Measurements from ENCODE around the gene ACVR1B.

Gene ACVR1B

DNA sequence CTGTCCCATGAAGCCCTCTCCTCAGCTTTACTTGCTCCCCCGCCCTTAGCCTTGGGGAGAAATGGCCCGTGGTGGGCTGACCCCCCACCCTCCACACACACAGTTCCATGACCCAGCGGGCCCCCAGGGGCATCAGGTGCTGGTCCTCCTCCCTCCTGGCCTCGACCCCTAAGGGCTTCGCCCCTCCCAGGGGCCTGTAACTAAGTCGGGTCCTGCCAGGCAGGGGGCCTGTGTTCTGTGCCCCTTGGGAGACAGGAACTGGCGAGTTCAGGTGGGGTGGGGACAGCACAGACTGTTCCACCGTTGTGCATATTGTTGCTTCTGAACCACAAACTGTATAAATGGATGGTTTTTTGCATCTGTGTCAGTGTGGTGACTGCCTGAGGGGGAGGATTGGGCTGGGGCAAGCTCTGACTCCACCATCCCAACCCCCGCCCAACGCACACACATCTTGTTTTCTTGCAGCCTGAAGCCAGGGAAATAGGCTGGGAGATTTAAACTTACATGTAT, 64.1 kb downstream of the ACVR1B start:
- no peak for FAIRE-seq
- no peak for DNase-seq (ENCODE audit: insufficient read length, low spot score)

DNA sequence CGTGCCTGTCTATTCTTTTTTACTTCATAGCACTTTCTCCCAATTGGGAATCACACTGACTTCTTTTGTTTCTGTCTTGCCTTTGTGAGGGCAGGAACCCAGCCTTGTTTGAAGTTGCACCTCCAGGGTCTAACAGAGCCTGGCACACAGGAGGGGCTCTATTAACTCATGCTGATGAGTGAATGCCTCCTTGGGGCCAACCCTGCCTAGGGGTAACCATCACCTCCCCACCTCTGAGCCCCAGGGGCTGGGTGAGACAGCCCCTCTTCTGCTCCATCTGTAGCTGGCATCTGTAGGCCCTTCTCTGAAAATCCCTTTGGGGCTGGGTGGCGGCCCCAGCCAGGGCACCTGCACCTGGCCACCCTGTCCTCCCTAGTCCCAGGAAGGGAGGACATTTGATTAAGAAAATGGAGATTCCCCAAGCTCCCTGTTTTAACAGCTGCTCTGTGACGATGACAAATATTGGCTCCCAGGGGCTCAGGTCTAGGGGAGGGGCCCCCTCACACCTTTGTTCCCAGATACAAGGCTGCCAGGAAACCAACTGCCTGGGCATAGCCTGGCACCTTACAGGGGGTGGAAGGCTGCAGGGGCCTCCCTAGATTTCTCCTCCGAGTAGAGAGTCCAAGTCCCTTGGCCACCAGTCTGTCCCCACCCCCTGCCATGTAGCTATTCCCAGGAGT, 67.1 kb downstream of the ACVR1B start:
- no peak for FAIRE-seq
- DNase-seq (ENCODE audit: insufficient read length, low spot score): no peak

DNA sequence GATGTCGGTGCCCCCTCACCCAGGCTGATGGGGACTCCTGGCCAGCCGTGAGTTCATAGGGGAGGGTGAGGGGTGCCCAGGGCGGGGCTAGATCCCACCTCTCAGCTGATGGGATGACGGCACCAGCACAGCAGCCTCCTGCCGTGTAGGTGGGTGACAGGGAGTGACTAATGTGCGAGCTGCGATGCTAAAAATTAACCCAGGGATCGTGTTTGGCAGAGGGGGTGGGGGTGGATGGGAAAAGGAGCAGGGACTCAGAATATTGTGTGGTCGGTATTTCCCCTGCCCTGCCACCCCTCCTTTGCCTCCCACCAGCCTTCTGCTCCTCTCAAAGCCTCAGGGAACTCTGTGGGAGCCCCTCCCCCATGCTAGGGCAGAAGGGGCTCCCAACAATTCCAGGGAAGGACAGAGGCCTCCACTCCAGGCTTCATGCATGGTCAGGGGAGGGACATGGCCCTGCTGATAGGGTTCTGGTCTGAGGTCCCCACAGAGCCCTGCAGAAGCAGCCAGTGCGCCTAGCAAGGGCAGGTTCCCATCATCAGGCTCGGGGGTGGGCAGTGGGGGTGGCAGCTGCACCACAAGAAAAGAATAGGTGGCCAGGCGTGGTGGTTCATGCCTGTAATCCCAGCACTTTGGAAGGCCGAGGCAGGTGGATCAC, 67.7 kb downstream of the ACVR1B start:
- FAIRE-seq (no peak), DNase-seq (ENCODE audit: insufficient read length, low spot score) (no peak)

DNA sequence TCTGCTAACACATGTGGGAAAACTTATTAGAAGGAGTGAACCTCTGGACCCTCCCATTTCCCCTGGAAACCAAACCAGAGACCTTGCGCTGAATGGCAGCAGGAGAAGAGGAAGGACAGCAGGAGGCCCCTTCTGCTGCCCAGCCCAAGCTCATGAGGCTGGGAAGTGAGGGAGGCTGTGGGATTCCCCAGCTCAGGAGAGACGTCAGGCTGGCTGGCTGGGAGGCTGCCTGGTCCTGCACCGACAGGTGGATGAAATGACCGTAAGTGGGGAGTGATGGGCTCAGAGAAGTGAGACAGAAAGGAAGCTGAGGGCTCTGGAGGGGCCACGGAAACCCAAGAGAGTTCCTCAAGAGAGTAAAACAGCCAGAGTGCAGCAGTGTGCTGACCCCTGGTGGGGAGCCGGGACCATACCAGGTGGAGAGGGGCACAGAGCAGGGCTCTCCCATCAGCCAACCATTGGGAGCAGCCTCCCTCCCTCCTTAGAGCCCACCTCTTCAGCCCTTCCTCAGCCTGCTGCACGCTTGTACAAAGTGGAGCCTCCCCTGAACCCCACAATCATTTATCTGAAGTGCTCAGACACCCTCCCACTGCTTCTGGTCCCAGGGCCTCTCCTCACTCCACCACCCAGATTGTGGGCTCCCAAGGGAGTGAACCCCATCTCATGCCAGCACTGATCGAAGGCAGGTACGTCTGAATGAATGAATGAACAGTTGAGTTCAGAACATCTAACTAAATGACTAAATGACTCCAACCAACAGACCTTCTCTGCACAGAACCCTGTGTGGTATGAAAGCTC, 69.2 kb downstream of the ACVR1B start:
- FAIRE-seq (no peak), DNase-seq (ENCODE audit: insufficient read length, low spot score) (peak; percentile 79)

DNA sequence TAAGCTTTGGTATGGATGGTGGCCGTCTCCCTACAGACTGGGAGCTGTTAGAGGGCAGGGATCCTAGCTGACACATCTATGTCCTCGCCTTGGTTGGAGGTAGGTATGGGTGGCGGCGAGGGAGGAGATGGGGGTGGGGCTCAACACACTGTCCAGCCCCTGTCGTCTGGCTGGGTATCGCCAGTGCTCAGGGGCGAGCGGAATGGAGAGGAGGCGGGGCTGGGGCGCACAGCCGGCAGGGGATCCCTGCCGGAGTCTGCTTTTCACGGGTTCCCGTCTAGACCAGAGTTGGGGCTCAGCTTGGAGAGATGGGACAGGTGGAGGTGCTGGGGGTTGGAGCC, 71.3 kb downstream of the ACVR1B start:
- FAIRE-seq: no peak
- DNase-seq (ENCODE audit: insufficient read length, low spot score): no peak

DNA sequence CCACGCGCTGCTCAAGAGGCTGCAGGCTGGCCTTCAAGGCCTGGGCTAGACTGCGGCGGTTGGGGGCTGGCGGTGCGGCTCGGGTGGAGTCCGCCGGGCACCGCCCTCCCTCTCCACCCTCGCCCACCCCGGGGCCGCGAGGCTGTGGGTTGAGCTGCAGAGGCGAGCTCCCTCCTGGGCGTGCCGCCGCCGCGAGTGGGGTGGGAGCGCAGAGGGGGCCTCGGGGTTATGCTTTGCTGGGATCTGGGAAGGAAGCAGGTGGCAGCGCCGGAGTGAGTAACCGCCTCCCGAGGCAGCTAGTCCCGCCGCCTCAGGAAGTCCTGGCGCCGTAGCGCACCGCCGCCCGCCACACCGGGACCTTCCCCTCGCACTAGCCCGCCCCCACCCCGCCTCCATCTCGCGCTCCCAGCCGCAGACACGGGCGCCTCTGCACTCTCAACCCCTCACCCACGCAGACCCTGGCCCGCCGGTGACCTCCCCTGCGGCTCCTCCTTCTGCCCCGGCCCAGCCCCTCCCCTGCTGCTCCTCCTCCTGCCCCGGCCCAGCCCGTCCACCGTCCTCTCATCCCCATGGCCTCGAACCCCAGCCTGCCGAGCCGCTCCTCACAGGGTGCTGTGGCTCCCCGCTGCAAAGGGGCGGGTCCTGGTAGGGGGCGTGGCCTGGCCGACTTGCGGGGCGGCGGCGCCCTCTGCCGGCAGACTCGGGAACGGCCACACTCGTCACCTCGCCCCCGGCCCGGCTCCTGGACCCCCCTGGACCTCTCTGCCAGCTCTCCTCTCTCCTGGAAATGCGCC, 71.9 kb downstream of the ACVR1B start:
- DNase-seq (ENCODE audit: insufficient read length, low spot score): peak; percentile 85
- peak; percentile 76 for FAIRE-seq

DNA sequence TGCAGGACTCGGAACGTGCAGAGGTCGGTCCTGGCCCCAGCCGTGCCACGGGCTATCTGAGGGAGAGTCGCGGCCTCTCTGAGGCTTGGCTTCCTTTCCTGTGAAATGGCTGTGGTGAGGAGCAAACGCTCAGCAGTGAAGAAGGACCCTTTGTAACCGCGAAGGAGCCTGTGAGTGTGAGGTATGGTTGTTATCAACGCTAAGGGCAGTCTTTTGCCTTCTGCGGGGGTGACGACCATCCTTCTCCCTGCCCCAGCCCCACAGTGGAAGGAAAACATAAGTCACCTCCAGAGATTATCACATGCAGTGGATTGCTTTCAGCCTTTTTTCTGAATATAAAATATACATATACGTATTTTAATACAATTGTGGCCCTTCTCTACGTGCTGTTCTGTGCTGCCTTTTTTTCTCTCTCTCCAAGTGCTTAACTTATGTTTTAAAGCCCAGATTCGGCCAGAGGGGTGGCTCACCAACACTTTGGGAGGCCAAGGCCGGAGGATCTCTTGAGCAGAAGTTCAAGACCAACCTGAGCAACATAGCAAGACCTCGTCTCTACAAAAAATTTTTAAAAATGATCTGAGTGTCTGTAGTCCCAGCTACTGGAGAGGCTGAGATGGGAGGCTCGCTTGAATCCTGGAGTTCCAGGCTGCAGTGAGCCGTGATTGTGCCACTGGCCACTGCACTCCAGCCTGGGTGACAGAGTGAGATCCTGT, 72.6 kb downstream of the ACVR1B start:
- DNase-seq (ENCODE audit: insufficient read length, low spot score) (no peak), FAIRE-seq (no peak)

DNA sequence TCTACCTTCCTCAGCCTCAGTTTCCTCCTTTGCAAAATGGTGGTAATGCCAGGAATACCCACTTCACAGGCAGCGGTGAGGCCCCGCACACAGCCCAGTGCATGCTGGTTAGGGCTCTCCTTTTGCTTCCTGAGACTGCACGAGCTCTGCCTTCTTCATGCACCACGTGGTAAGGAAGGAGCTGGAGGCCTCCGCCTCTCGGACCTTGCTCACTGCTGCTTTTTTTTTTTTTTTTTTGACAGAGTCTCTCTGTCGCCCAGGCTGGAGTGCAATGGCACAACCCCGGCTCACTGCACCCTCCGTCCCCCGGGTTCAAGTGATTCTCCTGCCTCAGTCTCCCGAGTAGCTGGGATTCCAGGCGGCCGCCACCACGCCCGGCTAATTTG, 73.3 kb downstream of the ACVR1B start:
- FAIRE-seq (no peak), DNase-seq (ENCODE audit: insufficient read length, low spot score) (no peak)

DNA sequence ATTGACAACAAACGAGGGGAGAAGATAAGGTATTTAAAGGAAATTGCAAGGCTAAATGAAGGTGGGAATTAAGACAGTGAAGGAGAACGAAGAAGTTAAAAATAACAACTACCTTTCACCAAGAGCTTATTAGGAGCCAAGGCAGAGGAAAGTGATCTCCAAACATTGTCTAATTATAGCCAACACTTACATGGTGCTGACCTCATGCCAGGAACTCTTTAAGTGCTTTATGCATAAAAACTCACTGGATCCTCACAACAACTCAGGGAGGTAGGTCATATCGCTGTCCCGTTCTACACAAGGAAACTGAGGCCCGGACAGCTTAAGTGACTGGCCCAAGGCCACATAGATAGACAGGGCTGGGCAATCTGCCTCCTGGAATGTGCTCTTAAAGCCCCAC, 74.8 kb downstream of the ACVR1B start:
- FAIRE-seq: no peak

DNA sequence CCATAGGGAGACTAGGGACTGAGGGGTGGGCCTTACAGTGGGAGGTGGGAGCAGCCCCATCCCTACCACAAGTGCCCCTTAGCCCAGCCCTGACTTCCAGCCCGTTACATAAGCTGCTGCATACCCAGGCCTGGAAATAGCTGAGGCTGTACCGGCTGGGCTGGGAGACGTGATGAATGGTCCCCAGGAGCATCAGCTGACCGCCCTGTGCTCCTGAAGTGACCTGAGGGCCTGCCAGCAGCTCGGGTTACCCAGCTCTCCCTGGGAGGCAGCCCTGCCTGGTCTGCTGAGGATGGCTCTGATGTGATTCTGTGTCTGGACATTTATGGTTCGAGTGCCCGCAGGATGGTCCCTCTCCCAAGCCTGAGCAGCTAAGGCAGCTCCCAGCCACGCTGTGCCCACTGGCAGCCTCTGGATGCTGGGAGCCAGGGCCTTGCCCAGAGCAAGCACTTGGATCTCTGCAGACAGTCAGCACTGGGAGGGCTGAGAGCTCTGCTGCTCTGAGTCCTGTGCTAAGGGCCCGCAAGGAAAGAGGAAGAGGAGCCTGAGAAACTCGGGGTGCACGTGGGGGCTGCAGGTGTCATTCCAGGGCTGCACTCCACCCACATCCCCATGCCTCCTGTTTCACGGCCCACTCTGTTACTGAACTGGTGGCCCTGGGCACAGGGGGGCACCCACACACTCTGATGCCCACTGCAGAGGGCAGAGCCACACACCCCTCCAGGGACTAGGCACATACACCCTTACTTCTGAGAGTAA, 75.8 kb downstream of the ACVR1B start:
- FAIRE-seq: no peak
- no peak for DNase-seq (ENCODE audit: insufficient read length, low spot score)

More for the DNA sequence above, 74.8 kb downstream of the ACVR1B start:
- DNase-seq (ENCODE audit: insufficient read length, low spot score): no peak

DNA sequence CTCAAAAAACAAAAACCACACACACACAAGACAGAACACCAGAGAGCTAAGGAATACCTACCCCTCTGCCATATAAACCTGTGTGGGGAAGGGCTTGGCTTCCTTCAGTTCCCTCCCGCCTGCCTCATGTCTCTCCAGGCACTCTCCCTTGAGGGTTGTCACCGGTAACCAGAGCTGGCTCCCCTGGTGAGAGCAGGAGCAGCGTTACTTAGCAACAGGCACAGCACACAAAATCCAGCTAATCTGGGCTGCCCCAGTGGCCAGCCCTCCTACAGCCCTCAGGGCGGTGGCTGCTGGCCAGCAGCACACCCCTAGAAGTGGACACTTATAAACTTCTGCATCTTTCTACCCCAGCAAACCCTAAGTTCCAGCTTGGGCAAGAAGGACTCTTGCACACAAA, 78.2 kb downstream of the ACVR1B start:
- no peak for DNase-seq (ENCODE audit: insufficient read length, low spot score)
- no peak for FAIRE-seq

DNA sequence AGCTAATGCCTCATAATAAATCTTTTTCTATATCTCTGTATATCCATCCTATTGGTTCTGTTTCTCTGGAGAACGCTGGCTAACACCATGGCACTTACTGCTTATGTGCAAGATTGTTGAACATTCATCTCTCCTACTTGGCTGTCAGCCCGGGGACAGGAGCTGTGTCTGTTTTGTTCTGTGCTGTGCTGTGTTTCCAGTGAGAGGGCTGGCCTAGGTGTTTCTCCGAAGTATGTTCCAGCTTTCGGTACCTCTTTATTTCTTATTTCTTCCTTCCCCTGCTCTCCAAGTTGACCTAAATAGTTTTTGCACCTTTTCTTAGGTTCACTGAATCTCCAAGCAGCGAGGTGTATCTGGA, 80.9 kb downstream of the ACVR1B start:
- no peak for FAIRE-seq

DNA sequence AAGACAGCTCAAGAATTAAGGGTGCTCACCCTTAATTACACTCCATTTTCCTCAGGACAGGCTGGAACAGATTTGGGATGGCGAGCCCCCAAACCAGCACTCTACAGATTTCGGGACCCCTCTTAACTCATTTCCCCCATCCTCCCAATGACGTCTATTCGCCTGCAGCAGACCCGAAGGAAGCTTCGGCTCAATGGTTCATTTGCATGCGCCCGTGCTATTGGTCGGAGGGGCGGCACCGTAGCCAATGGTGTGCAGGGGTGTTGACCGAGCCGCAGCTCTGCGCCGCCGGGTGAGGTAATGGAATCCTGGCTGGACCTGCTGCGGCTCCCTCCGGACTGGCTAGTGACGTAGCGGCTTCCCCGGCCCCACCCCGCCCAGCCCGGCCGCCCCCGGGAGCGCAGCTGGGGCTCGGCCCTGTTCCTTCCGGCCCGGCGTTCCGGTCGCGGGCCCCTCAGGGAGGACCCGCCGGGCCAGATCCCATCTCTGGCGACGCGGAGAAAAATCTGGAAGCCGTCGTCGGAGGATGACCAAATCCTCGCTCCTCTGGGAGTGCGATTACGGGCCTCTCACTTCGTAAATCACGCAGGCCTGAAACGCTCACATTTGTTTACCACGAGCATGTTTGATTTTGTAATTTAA, 81.4 kb downstream of the ACVR1B start:
- peak; percentile 94 for DNase-seq (ENCODE audit: insufficient read length, low spot score)
- peak; percentile 93 for FAIRE-seq

More for the DNA sequence above, 80.9 kb downstream of the ACVR1B start:
- DNase-seq (ENCODE audit: insufficient read length, low spot score): no peak

DNA sequence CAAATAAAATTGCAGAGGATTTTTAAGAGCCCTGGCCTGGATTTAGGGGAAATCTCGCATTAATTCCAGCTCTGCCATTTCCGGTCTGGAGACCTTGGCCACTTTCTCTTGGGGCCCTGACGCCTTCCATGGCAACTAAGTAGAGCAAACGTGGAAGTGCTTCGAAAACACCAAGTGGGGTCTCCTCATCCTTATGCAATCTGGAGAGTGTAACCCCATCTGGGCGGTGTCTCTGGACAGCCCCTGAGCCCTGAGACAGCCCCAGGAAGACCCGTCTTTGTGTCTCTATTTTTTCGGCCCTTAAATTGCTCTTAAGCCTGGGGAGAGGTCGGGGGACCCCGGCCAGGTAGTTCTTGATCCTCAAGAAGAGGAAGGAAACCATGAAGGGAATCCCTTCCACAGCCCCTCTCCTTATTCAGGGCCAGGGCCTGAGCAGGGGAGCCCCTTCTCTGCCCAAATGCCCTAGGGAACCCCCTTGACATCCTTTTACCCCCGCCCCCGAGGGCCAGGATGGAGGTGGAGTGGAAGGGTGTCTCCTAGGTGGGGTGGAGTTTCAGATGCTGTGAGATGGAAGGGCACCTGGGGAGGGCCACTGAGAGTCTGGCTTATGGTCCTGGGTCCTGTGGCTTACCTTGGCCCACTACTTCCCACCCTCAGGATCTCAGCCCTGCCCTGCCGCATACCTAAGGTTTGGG, 82.1 kb downstream of the ACVR1B start:
- DNase-seq (ENCODE audit: insufficient read length, low spot score) (no peak), FAIRE-seq (no peak)

DNA sequence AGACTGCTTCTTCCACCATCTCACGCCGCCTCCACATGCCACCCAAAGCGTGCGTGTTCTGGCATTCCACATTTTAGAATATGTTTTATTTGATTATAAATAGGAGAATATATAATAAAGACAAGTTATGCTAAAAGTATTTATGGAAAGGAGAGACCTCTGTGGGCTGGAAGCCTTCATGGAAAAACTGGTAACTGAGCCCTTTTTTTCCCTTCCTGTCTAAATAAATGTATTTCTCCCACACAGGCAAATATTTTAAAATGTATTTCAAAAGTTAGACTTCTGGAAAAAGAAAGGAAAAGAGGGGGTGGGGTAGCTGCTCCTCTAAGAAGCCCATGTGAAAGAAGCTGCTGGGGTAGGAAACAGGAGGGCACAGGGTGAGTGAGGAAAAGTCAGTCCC, 83.7 kb downstream of the ACVR1B start:
- no peak for DNase-seq (ENCODE audit: insufficient read length, low spot score)
- no peak for FAIRE-seq

DNA sequence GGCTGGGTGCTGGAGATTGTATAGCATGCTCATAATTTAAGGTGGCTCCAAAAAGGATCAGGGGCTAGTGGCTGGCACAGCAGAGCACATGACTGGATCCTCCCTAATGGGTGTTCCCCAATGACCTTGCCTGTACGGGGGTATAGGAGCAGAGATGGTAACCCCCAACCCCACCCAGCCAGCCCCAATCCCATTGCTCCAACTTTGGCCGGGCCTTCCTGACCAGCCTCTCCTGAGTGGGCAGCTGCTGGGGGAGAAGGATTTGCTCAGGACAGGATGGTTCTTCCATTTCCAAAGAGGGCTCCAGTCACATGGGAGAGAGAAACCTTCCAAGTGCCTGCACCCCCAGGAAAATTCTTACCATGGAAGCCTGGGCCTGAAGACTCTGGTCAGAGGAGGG, 84.4 kb downstream of the ACVR1B start:
- FAIRE-seq: no peak
- no peak for DNase-seq (ENCODE audit: insufficient read length, low spot score)

DNA sequence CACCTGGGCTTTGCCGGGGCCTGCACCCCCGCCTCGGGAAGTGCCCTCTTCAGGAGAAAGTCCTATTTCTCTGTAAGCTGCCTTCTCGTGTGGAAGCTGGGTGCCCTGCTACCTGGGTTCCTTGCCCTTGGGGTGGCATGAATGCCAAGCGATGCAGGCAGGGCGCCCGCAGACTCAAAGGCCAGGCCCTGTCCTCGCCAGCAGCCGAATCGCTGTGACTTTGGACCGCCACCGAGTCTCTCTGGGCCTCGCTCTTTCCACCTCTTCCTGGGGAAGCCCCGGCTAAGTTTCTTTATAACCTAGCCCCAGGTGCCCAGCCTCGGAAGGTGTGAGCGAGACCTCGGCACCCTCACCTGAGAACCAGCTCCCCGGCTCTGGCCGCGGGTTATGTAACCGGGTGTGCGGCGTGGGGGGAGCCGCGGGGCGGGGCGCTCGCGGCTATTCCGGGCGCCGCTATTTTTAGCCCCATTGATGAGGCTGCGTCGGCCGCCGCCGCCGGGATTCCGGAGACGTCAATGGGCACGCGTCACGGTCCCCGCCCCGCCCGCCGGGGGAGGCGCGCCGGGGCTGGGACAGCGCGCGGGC, 85.2 kb downstream of the ACVR1B start:
- DNase-seq (ENCODE audit: insufficient read length, low spot score) (peak; percentile 66), FAIRE-seq (no peak)

DNA sequence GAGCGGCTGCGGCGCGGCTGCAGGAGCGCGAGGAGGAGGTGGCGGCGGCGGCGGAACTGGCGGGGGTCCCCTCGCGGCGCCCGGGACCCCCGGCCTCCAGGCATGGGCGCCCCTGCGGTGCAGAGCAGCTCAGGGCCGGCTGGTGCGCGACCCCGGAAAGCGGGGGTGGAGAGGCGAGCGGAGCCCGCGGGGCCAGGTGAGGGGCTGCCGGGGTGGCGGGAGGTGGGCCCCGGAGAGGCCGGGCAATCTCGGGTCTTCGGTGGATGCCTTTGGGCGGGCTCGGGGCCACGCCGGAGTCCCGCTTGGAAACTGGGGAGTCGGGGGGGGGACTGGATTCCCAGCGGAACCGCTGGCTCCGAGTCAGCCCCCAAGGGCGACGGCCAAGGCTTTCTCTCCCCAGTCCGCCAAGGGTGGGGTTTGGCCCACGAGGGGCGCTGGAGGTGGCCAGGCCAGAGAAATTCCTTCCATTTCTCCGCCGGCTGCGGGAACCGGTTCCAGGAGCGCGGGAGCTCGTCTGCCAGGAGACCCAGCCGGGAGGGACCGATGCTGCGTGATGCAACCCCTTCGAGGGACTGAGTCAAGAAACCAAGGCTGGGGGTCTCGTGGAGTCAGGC, 85.9 kb downstream of the ACVR1B start:
- DNase-seq (ENCODE audit: insufficient read length, low spot score) (no peak), FAIRE-seq (no peak)

All from HTR-8/SVneo (cell line).